Stimulated activated CD8-positive, alpha-beta memory T cell treated with anti-CD3 and anti-CD28 coated beads, Interleukin-7, amount 100 ng/mL, for 48 hours (primary cell): ENCODE results near the gene MAP2K5.
"Not testable (repeated sequence)": the region's sequence is repeated elsewhere in the genome, so short reads cannot be mapped to it uniquely, and the experiment has no call there.

Experiments
- DNase-seq, 2 donors: peaks; one replicate each; pipeline ENCODE4 v3.0.0-alpha.2; 2020; ENCODE audit warnings: low read depth in 1 of 2; ENCODE audit errors: extremely low read depth in 1 of 2

Gene MAP2K5

GRCh38 chr15:67646847-67647246 lies 104.3 kb downstream of the MAP2K5 start:
- DNase-seq, result no peak

GRCh38 chr15:67652586-67652985 lies 110.1 kb downstream of the MAP2K5 start:
- no peak for DNase-seq

GRCh38 chr15:67660446-67660845 lies 117.9 kb downstream of the MAP2K5 start:
- DNase-seq, result no peak

GRCh38 chr15:67660874-67661606 lies 118.5 kb downstream of the MAP2K5 start:
- DNase-seq, result no peak

- DNase-seq, result no peak
These were observed 128.3 kb downstream of the MAP2K5 start for GRCh38 chr15:67670647-67671305.

GRCh38 chr15:67672834-67673233 lies 130.3 kb downstream of the MAP2K5 start:
- not testable (repeated sequence) for DNase-seq

GRCh38 chr15:67674983-67675382 lies 132.5 kb downstream of the MAP2K5 start:
- no peak for DNase-seq

GRCh38 chr15:67678089-67678488 lies 135.6 kb downstream of the MAP2K5 start:
- DNase-seq, result no peak

GRCh38 chr15:67678993-67679392 lies 136.5 kb downstream of the MAP2K5 start:
- no peak for DNase-seq

GRCh38 chr15:67680641-67681040 lies 138.1 kb downstream of the MAP2K5 start:
- no peak for DNase-seq

- no peak for DNase-seq
These were observed 142.6 kb downstream of the MAP2K5 start for GRCh38 chr15:67685008-67685599.

GRCh38 chr15:67685716-67686115 lies 143.2 kb downstream of the MAP2K5 start:
- DNase-seq, result no peak

- no peak for DNase-seq
These were observed 148.4 kb downstream of the MAP2K5 start for GRCh38 chr15:67690936-67691335.

- DNase-seq, result no peak
These were observed 148.9 kb downstream of the MAP2K5 start for GRCh38 chr15:67691450-67691849.

- DNase-seq, result no peak
These were observed 150.1 kb downstream of the MAP2K5 start for GRCh38 chr15:67692573-67692972.

GRCh38 chr15:67696087-67696486 lies 153.6 kb downstream of the MAP2K5 start:
- no peak for DNase-seq

- DNase-seq, result no peak
These were observed 157.5 kb downstream of the MAP2K5 start for GRCh38 chr15:67700023-67700422.

GRCh38 chr15:67701669-67702068 lies 159.2 kb downstream of the MAP2K5 start:
- DNase-seq, result no peak

GRCh38 chr15:67707520-67708283 lies 165.2 kb downstream of the MAP2K5 start:
- DNase-seq, result no peak

GRCh38 chr15:67708500-67708899 lies 166.0 kb downstream of the MAP2K5 start:
- DNase-seq, result no peak

GRCh38 chr15:67715170-67715569 lies 172.7 kb downstream of the MAP2K5 start:
- DNase-seq, result no peak
